HL-60/S4 (cell line): ENCODE measurements around the gene CHN2.

Experiments
- in situ Hi-C: fragments of 300-500 bp; cut with MboI; formaldehyde crosslinking; loops from 2 replicates; pipeline ENCODE4 v1.14.3; 2022; ENCODE audit warnings: low sequenced_read_pairs

CHN2 gene

GRCh38 chr7:29354340-29354739 lies 159.8 kb downstream of the CHN2 start:
- in situ Hi-C loops = no loop called here

GRCh38 chr7:29355388-29355787 lies 160.8 kb downstream of the CHN2 start:
- in situ Hi-C loops = no loop called here

- in situ Hi-C loops = no loop called here
Observed at GRCh38 chr7:29356631-29357030, 162.1 kb downstream of the CHN2 start.

- in situ Hi-C loops = no loop called here
Observed at GRCh38 chr7:29359482-29360093, 165.0 kb downstream of the CHN2 start.

GRCh38 chr7:29360633-29361625 lies 166.4 kb downstream of the CHN2 start:
- in situ Hi-C loops = no loop called here

- in situ Hi-C loops = no loop called here
Observed at GRCh38 chr7:29362380-29362779, 167.8 kb downstream of the CHN2 start.

GRCh38 chr7:29363636-29364425 lies 169.3 kb downstream of the CHN2 start:
- in situ Hi-C loops = no loop called here

GRCh38 chr7:29364661-29365060 lies 170.1 kb downstream of the CHN2 start:
- in situ Hi-C loops = no loop called here

- in situ Hi-C loops = no loop called here
Observed at GRCh38 chr7:29365423-29365822, 170.8 kb downstream of the CHN2 start.

GRCh38 chr7:29367784-29368183 lies 173.2 kb downstream of the CHN2 start:
- in situ Hi-C loops = no loop called here

- in situ Hi-C loops = no loop called here
Observed at GRCh38 chr7:29369909-29370488, 175.4 kb downstream of the CHN2 start.

- in situ Hi-C loops = no loop called here
Observed at GRCh38 chr7:29370531-29371314, 176.1 kb downstream of the CHN2 start.

- in situ Hi-C loops = no loop called here
Observed at GRCh38 chr7:29371472-29371871, 176.9 kb downstream of the CHN2 start.

- in situ Hi-C loops = no loop called here
Observed at GRCh38 chr7:29372351-29373090, 177.9 kb downstream of the CHN2 start.

GRCh38 chr7:29375641-29376562 lies 181.3 kb downstream of the CHN2 start:
- in situ Hi-C loops = no loop called here

GRCh38 chr7:29377718-29378117 lies 183.1 kb downstream of the CHN2 start:
- in situ Hi-C loops = no loop called here

- in situ Hi-C loops = no loop called here
Observed at GRCh38 chr7:29379551-29379950, 185.0 kb downstream of the CHN2 start.
